ENCODE measurements around the gene SDK1.

DNA sequence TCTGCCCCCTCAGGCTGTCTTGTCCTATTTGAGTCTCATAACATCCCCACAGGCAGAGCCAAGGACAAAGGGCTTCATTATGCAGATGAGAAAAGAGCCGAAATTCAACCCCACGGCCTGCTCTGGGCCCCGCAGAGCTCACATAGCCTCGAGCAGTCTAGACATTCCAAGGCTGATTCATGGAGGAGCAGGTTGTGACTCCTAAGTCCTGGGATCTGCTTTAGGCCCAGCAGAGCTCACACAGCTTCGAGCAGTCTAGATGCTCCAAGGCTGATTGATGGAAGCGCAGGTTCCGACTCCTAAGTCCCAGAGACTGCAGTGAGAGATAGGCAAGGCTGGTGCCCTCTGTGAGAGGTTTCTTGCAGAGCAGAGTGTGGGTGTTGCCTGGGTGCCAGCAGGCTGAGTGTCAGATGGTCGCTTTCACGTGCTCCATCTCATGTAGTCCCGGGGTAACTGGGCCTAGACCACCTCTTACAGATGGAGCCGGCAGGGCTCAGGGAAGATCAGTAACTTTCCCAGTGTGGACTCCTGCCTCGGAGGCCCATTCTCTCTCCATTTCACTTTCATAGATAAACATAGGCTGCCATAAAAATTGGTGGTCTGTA, 944.9 kb downstream of the SDK1 start:
- TF ChIP-seq EZH2 (IDR thresholded peaks at IDR 0.05; ENCODE audit: low read depth, unreplicated experiment) (no peak), JUNB (IDR thresholded peaks at IDR 0.05; ENCODE audit: unreplicated experiment) (no peak), CREB1 (CRISPR knock-in tag; IDR thresholded peaks at IDR 0.05; ENCODE audit: low read depth) (no peak)
- TF ChIP-seq, protein P1, sequence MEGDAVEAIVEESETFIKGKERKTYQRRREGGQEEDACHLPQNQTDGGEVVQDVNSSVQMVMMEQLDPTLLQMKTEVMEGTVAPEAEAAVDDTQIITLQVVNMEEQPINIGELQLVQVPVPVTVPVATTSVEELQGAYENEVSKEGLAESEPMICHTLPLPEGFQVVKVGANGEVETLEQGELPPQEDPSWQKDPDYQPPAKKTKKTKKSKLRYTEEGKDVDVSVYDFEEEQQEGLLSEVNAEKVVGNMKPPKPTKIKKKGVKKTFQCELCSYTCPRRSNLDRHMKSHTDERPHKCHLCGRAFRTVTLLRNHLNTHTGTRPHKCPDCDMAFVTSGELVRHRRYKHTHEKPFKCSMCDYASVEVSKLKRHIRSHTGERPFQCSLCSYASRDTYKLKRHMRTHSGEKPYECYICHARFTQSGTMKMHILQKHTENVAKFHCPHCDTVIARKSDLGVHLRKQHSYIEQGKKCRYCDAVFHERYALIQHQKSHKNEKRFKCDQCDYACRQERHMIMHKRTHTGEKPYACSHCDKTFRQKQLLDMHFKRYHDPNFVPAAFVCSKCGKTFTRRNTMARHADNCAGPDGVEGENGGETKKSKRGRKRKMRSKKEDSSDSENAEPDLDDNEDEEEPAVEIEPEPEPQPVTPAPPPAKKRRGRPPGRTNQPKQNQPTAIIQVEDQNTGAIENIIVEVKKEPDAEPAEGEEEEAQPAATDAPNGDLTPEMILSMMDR (conservative IDR thresholded peaks at IDR 0.05; ENCODE audit: low read depth in 2 of 2) = no peak

Measured in GM23338 (cell line).